IMR-90 (cell line): ENCODE results near the gene NDUFS2. TPM values are rescaled to one million over a fixed set of nuclear protein-coding genes. Genes with fewer than 3 reads are reported as not detected.

ENCODE experiments used
- ATAC-seq: fragments of 200-7000 bp; cut with Tn5 transposase; 2 replicates; pipeline ENCODE4 v1.9.1; 2020; ENCODE audit warnings: low read depth, mild to moderate bottlenecking, moderate library complexity
- BruUV-seq: library from RNA; stranded (reverse); fragments of 400-500 nt; replicated peaks from 2 replicates; lab custom pipeline; 2021; lab: Mats Ljungman, UMichigan
- CTCF ChIA-PET: fragments of 300-600 bp; formaldehyde crosslinking; extraction: SDS; loops from one replicate; lab custom pipeline; 2021; ENCODE audit warnings: antibody characterized with exemption; lab: Yijun Ruan, JAX
- POLR2A ChIA-PET: fragments of 300-600 bp; sonication (Branson Sonifier 250); formaldehyde crosslinking; loops from one replicate; lab custom pipeline; 2022; ENCODE audit warnings: antibody characterized with exemption; ENCODE audit not compliant: unreplicated experiment; lab: Charles Lee
- DNase-seq: peaks from one replicate; pipeline ENCODE4 v3.0.0; 2013
- H2AFZ ChIP-seq: replicated peaks from 2 replicates; pipeline ENCODE3; 2013; ENCODE audit warnings: low read length, mild to moderate bottlenecking; ENCODE audit not compliant: poor library complexity
- H2AK5ac ChIP-seq: 2 replicates; pipeline ENCODE4 v1.6.1; 2013; ENCODE audit warnings: low read depth, low read length, inconsistent platforms
- H2AK9ac ChIP-seq: replicated peaks from 2 replicates; pipeline ENCODE3; 2013; ENCODE audit warnings: mild to moderate bottlenecking, low read depth, low read length, moderate library complexity; ENCODE audit not compliant: poor library complexity
- H2BK120ac ChIP-seq: 2 replicates; pipeline ENCODE4 v1.6.1; 2013; ENCODE audit warnings: low read depth, low read length, inconsistent platforms
- H2BK15ac ChIP-seq: 3 replicates; pipeline ENCODE4 v1.6.1; 2013; ENCODE audit warnings: low read depth, low read length, inconsistent platforms
- H2BK20ac ChIP-seq: 2 replicates; pipeline ENCODE4 v1.6.1; 2013; ENCODE audit warnings: low read depth, mild to moderate bottlenecking, inconsistent platforms, low read length, moderate library complexity
- H2BK5ac ChIP-seq: 2 replicates; pipeline ENCODE4 v1.6.1; 2013; ENCODE audit warnings: mild to moderate bottlenecking, low read depth, low read length, inconsistent platforms; ENCODE audit not compliant: poor library complexity, severe bottlenecking
- H3K14ac ChIP-seq: replicated peaks from 2 replicates; pipeline ENCODE4 v1.6.1; 2013; ENCODE audit warnings: low read depth, low read length, inconsistent platforms
- H3K18ac ChIP-seq: 2 replicates; pipeline ENCODE4 v1.6.1; 2013; ENCODE audit warnings: low read depth, low read length, control low read depth
- H3K23ac ChIP-seq: 2 replicates; pipeline ENCODE4 v1.6.1; 2013; ENCODE audit warnings: low read depth, low read length, inconsistent platforms
- H3K27ac ChIP-seq: 2 replicates; pipeline ENCODE4 v1.5.1; 2013; ENCODE audit warnings: mild to moderate bottlenecking, control low read depth, low read length; ENCODE audit not compliant: insufficient read depth
- H3K27me3 ChIP-seq: 2 replicates; pipeline ENCODE4 v1.6.1; 2013; ENCODE audit warnings: low read length; ENCODE audit not compliant: control insufficient read depth, insufficient read depth
- H3K36me3 ChIP-seq: 2 replicates; pipeline ENCODE4 v1.6.1; 2013; ENCODE audit warnings: low read length, mixed read lengths; ENCODE audit not compliant: control insufficient read depth, insufficient read depth
- H3K4ac ChIP-seq: 2 replicates; pipeline ENCODE4 v1.6.1; 2013; ENCODE audit warnings: low read depth, low read length, inconsistent platforms
- H3K4me1 ChIP-seq: 2 replicates; pipeline ENCODE4 v1.6.1; 2013; ENCODE audit warnings: low read length, mixed read lengths; ENCODE audit not compliant: control insufficient read depth, insufficient read depth
- H3K4me2 ChIP-seq: 2 replicates; pipeline ENCODE4 v1.6.1; 2013; ENCODE audit warnings: low read depth, mild to moderate bottlenecking, control low read depth, low read length, moderate library complexity
- H3K4me3 ChIP-seq: 2 replicates; pipeline ENCODE4 v1.5.1; 2013; ENCODE audit warnings: low read depth, mild to moderate bottlenecking, control low read depth, low read length, moderate library complexity; ENCODE audit not compliant: insufficient read depth
- H3K56ac ChIP-seq: 2 replicates; pipeline ENCODE4 v1.6.1; 2013; ENCODE audit warnings: low read length, inconsistent platforms; ENCODE audit not compliant: insufficient read depth; ENCODE audit errors: extremely low read depth
- H3K79me1 ChIP-seq, 2 experiments: 2 replicates each; pipeline ENCODE4 v1.6.1; 2013; ENCODE audit warnings: low read length in 2 of 2, inconsistent platforms in 1 of 2, low read depth in 1 of 2
- H3K9ac ChIP-seq: 2 replicates; pipeline ENCODE4 v1.6.1; 2013; ENCODE audit warnings: low read depth, low read length, control low read depth
- H3K9me1 ChIP-seq: 2 replicates; pipeline ENCODE4 v1.6.1; 2013; ENCODE audit warnings: low read length, inconsistent platforms; ENCODE audit not compliant: insufficient read depth
- H3K9me3 ChIP-seq: 2 replicates; pipeline ENCODE4 v1.6.1; 2013; ENCODE audit warnings: low read length; ENCODE audit not compliant: control insufficient read depth, insufficient read depth
- H4K20me1 ChIP-seq: 2 replicates; pipeline ENCODE4 v1.6.1; 2013; ENCODE audit warnings: low read length, inconsistent platforms; ENCODE audit not compliant: insufficient read depth
- H4K5ac ChIP-seq: 2 replicates; pipeline ENCODE4 v1.6.1; 2013; ENCODE audit warnings: mild to moderate bottlenecking, low read depth, low read length, control low read depth
- H4K8ac ChIP-seq, 2 experiments: 2 replicates each; pipeline ENCODE4 v1.6.1; 2013; ENCODE audit warnings: low read depth in 2 of 2, low read length in 2 of 2, control low read depth in 1 of 2, inconsistent platforms in 1 of 2
- H4K91ac ChIP-seq: 2 replicates; pipeline ENCODE4 v1.6.1; 2013; ENCODE audit warnings: low read depth, low read length, inconsistent platforms; ENCODE audit not compliant: insufficient read depth
- BHLHE40 ChIP-seq: fragments of 150-350 bp; IDR thresholded peaks from 2 replicates; pipeline ENCODE4 v1.6.1; 2016; ENCODE audit warnings: mild to moderate bottlenecking, low read depth, low read length
- CEBPB ChIP-seq: IDR thresholded peaks from 2 replicates; pipeline ENCODE4 v1.6.1; 2012; ENCODE audit warnings: low read depth, low read length, improper control_type of control experiment
- RCOR1 ChIP-seq: IDR thresholded peaks from 2 replicates; pipeline ENCODE4 v1.6.1; 2012; ENCODE audit warnings: mild to moderate bottlenecking, low read length, improper control_type of control experiment; ENCODE audit not compliant: insufficient replicate concordance
- WGBS, 2 experiments: methylation state at CpG; one replicate each; pipeline versions ENCODE4 v1.1.5 to v1.1.7; 2013; ENCODE audit warnings: missing lambda C conversion rate in 2 of 2; ENCODE audit not compliant: insufficient read length in 1 of 2; ENCODE audit errors: extremely low coverage in 2 of 2; 5-methylcytosine and 5-hydroxymethylcytosine counted together
- dilution Hi-C: fragments of 300-500 bp; cut with HindIII; formaldehyde crosslinking; loops from one replicate; pipeline ENCODE4 v1.14.3; 2018; ENCODE audit warnings: low sequenced_read_pairs; ENCODE audit not compliant: unreplicated experiment
- in situ Hi-C: fragments of 300-500 bp; cut with MboI; formaldehyde crosslinking; loops from 3 replicates; pipeline ENCODE4 v1.14.3; 2019; ENCODE audit warnings: low sequenced_read_pairs, inconsistent platforms, mixed read lengths
- intact Hi-C: fragments of 100-400 bp; cut with micrococcal nuclease; formaldehyde crosslinking; loops from 2 replicates; pipeline ENCODE4 v1.10.0; 2022
- polyA plus RNA-seq, 3 experiments: library from polyadenylated mRNA; depleted of rRNA; stranded (reverse); fragments of >200 nt; gene quantifications; 2 replicates each; pipeline ENCODE4 v1.2.3, GENCODE V29; 2012; ENCODE audit warnings: low replicate concordance in 1 of 3
- total RNA-seq: library from RNA; depleted of rRNA; stranded (reverse); fragments of >200 nt; gene quantifications from 2 replicates; pipeline ENCODE4 v1.2.3, GENCODE V29; 2012

The NDUFS2 gene
- total and polyA plus RNA-seq, 2 of the 4 experiments (the other 2 are of a cell fraction), result 85.5 to 101 TPM

- Histone ChIP-seq H3K18ac (no peak overlapping the region), H3K4me2 (no peak overlapping the region), H2BK15ac (no peak overlapping the region), H2AFZ (no peak overlapping the region), H3K14ac (no peak overlapping the region), H3K56ac (no peak overlapping the region), H3K27me3 (no peaks in the 10 kb centered on the region), H3K79me1 (peaks cover 9 to 17% of the 10 kb centered on the region in 2 experiments; a peak in 3 of 4 replicates), H4K91ac (no peak overlapping the region), H3K4me3 (no peak overlapping the region), H2AK9ac (no peak overlapping the region), H3K23ac (no peak overlapping the region), H3K27ac (no peak overlapping the region), H2AK5ac (no peak overlapping the region), H2BK5ac (no peak overlapping the region), H4K20me1 (no peaks in the 10 kb centered on the region), H3K9me1 (peaks cover 8% of the 10 kb centered on the region; the same call in 1 of the 2 replicates), H3K4me1 (peaks cover 9% of the 10 kb centered on the region; the same call in 1 of the 2 replicates), H3K9ac (no peak overlapping the region), H2BK120ac (no peak overlapping the region), H4K8ac (no peak overlapping the region), H2BK20ac (no peak overlapping the region), H4K5ac (no peak overlapping the region), H3K36me3 (peaks cover 19% of the 10 kb centered on the region), H3K9me3 (no peaks in the 10 kb centered on the region), H3K4ac (no peak overlapping the region)
- BruUV-seq, result no TSS peak
- POLR2A ChIA-PET, result no interaction called here
- CTCF ChIA-PET, result interaction anchor here (1.3 kb wide), 1 partner anchor 152 kb away, joined by 5 read pairs; no protein-coding TSS in a partner anchor
- no peak for DNase-seq
- TF ChIP-seq BHLHE40, result no peak
- no peak for TF ChIP-seq CEBPB
- TF ChIP-seq RCOR1, result no peak
- 100% methylated on average over 1 of the region's 3 CpGs; no CpG with 5 or more reads in 1 of the 2 experiments for WGBS, 2 experiments
- ATAC-seq, result no peak
- intact Hi-C loops (no loop called here), dilution Hi-C loops (no loop called here), in situ Hi-C loops (loop anchor here (5.0 kb wide), 2 partner anchors 62 to 152 kb away; no protein-coding TSS in a partner anchor)
Measured at GRCh38 chr1:161229896-161230295, 27.7 kb downstream of the NDUFS2 start.
